Activated naive CD4-positive, alpha-beta T cell treated with anti-CD3 and anti-CD28 coated beads, Interleukin-2, amount 50 U/mL, for 72 hours (primary cell): Measurements from ENCODE around the gene CFAP100. TPM values are rescaled to one million over a fixed set of nuclear protein-coding genes. Genes with fewer than 3 reads are reported as not detected.

Experiments
- ATAC-seq, 2 donors: fragments of 150-1000 bp; cut with Tn5 transposase; 2 replicates each; pipeline ENCODE4 v1.10.0; 2021; ENCODE audit warnings: mild to moderate bottlenecking in 2 of 2, moderate library complexity in 2 of 2
- DNase-seq, 2 donors: peaks; one replicate each; pipeline ENCODE4 v3.0.0; 2021 to 2022; ENCODE audit warnings: low spot score in 2 of 2
- H3K27ac Mint-ChIP-seq, 2 donors: one replicate each; pipeline ENCODE4 v1.8.0; 2022; ENCODE audit warnings: mild to moderate bottlenecking in 2 of 2, mixed read lengths in 2 of 2
- H3K36me3 Mint-ChIP-seq, 2 donors: one replicate each; pipeline ENCODE4 v1.8.0; 2022; ENCODE audit warnings: mixed read lengths in 2 of 2
- H3K9me3 Mint-ChIP-seq, 2 donors: one replicate each; pipeline ENCODE4 v1.8.0; 2022; ENCODE audit warnings: mixed read lengths in 2 of 2
- total RNA-seq, 2 donors: library from RNA; stranded (reverse); gene quantifications; one replicate each; pipeline ENCODE4 v1.2.3, GENCODE V29; 2022

CFAP100 gene
- total RNA-seq, 2 donors from 2014 or later = not detected

DNA sequence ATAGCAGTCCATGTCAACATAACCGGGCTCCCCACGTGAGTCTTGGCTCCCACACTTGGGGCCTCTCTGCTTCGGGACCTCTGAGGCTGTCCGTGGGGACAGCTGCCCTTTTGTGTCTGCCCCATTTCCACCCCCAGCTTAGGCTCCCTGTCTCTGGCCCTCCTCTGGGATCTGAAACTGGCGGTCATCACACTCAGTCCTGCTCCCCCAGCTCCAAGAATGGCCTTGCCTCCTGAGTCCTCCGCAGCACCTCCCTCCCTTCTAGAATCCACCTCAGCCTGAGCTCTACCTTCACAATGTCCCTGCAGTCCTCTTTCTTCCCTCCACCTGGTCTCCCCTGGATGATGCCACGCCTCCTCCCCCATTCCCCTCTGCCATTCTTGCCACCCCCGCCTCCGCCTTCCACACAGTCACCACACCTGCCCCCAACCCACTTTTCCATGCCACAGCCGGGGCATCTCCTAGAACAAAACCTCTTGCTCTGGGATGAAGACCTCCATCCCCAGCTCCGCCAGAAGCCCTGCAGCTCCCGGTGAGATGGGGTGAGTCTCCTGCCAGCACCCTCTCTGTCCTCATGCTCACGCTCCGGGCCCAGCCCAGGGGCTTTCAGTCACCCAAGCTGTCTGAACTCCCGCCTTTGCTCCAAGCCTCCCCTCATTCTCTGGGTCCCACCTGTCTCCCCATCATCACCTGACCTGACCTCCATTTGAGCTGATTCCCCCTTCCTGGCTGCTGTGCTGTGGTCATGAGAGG lies 88.0 kb downstream of the CFAP100 start:
- H3K9me3 Mint-ChIP-seq = no peaks in the 10 kb centered on the region
- ATAC-seq (no peak), DNase-seq (no peak)
- peak overlapping the region in 1 of 2 donors; percentile 16 for H3K27ac Mint-ChIP-seq
- H3K36me3 Mint-ChIP-seq = no peaks in the 10 kb centered on the region

DNA sequence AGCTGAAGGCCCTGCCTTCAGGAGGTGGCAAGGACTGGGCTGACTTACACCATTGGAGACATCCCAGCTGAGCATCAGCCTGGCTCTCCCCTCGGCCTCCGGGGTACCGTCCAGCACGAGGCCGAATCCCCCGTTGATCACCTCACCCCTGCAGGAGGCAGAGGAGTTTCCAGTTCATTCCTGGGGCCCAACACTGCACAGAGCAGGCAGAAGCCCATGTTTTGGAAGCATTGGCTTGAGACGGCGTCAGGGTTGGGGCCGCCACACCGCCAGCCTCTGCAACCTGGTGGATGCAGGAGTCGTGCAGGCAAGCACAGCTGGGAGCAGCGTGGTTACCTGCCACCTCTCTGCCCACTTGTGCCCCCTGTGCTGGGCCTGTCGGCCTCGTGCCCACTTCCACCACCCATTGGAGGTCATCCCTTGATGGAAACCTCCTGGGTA lies 88.6 kb downstream of the CFAP100 start:
- H3K9me3 Mint-ChIP-seq = no peaks in the 10 kb centered on the region
- DNase-seq = no peak
- no peaks in the 10 kb centered on the region for H3K36me3 Mint-ChIP-seq
- H3K27ac Mint-ChIP-seq = no peak overlapping the region
- ATAC-seq = no peak

DNA sequence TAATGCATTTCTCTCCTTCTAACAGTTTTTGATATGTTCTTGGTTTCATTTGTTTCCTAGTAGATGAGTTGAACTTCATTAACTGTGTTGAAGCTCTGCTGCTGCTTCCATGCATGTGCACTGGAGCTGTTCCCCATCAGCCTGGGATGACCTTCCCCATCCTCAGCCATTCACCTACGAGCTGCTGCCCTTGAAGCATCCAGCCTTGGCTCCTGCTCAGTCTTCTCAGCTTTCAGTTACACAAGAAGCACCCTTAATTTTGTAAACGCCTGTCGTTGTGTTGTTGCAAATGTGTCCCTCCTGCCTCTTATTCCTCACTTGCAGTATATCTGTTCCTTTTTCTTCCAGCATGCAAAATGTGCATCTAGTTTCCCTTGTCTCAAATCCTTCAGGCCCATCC lies 89.4 kb downstream of the CFAP100 start:
- ATAC-seq = no peak

DNA sequence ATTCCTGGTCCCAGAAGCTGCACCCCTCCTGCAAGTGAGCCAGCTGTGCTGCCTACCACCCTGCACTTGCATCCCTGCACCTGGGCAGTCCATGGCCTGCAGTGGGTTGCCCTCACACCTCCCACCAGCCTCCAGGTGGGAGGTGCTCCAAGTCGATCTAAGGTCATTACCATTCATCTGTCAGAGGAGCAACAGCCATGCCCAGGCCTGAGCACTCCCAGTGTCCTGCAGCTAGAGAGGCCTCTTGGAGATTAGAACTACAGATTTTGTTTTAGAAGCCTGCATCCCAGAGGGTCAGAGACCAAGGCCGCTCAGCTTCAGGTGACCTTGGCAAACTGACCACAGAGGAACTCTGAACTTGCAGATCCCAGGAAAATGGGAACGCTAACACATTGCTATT lies 90.0 kb downstream of the CFAP100 start:
- H3K9me3 Mint-ChIP-seq = no peaks in the 10 kb centered on the region
- no peak for DNase-seq
- H3K27ac Mint-ChIP-seq = peak overlapping the region in 1 of 2 donors; percentile 70
- no peaks in the 10 kb centered on the region for H3K36me3 Mint-ChIP-seq
- ATAC-seq = no peak

More for the DNA sequence above, 89.4 kb downstream of the CFAP100 start:
- peak overlapping the region in 1 of 2 donors; percentile 70 for H3K27ac Mint-ChIP-seq
- no peak for DNase-seq
- H3K36me3 Mint-ChIP-seq = no peaks in the 10 kb centered on the region
- H3K9me3 Mint-ChIP-seq = no peaks in the 10 kb centered on the region

GRCh38 chr3:126485176-126485897 lies 90.6 kb downstream of the CFAP100 start:
- DNase-seq = no peak
- Mint-ChIP-seq H3K36me3 (no peaks in the 10 kb centered on the region), H3K9me3 (no peaks in the 10 kb centered on the region), H3K27ac (peak overlapping the region; percentile 54 to 81)
- no peak for ATAC-seq

DNA sequence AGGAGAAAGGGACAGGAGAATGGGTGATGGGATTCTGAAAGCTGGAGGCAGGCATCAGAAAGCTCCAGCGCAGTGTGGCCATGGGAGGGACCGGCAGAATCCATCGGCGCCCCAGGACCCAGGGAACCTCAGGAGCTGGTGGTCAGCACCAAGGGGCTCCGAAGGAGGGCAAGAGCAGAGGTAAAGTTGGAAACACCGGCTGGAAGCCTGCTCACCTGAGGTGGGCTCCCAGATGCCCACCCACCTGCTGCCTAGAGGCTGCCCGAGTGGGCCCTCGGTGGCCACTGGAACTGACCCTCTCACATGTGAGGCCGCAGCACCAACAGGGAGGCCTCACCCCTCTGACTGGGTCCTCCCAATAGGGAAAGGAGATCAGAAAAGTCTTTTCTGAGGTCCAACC lies 91.2 kb downstream of the CFAP100 start:
- Mint-ChIP-seq H3K36me3 (no peaks in the 10 kb centered on the region), H3K9me3 (no peaks in the 10 kb centered on the region), H3K27ac (peak overlapping the region; percentile 54 to 81)
- ATAC-seq = no peak
- DNase-seq = no peak

Other genes starting within 250 kb of the CFAP100 start
- under 1 TPM; 0.18 to 0.34 TPM for gene ALDH1L1, start 214.3 kb upstream of the CFAP100 start, total RNA-seq
- gene KLF15, start 37.5 kb upstream of the CFAP100 start, total RNA-seq = under 1 TPM in 1 of 2 donors, not detected in 1; 0.68 TPM
- gene ZXDC, start 81.0 kb downstream of the CFAP100 start, total RNA-seq = 10 to 100 TPM; 23.9 to 26.9 TPM
- gene UROC1, start 122.9 kb downstream of the CFAP100 start, total RNA-seq = not detected
- not detected for gene CHST13, start 129.2 kb downstream of the CFAP100 start, total RNA-seq
- not detected for gene C3orf22, start 164.0 kb downstream of the CFAP100 start, total RNA-seq